WI38 (cell line): Measurements from ENCODE around the gene CIROP.

ENCODE experiments used
- H3K4me3 ChIP-seq: 2 replicates; pipeline ENCODE4 v1.5.1; 2011; ENCODE audit warnings: low read depth, mild to moderate bottlenecking, control low read depth, low read length
- CTCF ChIP-seq: IDR thresholded peaks from 2 replicates; pipeline ENCODE4 v1.5.1; 2012; ENCODE audit warnings: low read depth, mild to moderate bottlenecking, control low read depth, low read length

CIROP gene

DNA sequence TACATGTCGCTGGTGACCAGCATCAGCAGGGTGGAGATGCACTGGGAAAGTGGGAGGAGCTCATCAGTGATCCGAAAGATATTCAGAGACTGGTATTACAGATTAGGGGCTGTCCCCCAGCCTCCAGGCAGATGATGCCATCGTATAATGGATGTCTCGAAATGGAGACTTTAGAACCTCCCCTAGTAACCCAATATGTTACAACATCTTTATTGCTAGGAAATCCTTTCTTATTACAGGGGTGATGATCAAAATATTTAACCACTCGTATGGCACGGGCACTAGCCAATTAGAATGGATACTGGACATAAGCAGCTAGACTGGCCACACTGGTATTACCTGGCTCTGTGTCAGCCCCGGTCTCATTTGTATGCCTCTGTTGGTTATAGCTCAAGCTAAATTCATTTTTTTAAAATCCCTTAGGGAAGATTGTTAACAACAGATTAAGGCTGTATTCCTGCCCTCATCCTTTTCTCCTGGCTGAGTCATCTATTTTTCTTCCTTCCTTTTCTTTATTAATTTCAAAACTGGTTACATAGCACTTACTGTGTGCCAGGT is 25.0 kb upstream of the CIROP start:
- TF ChIP-seq CTCF = no peak
- H3K4me3 ChIP-seq = no peak overlapping the region

GRCh38 chr14:23128969-23129758 is 24.4 kb upstream of the CIROP start:
- no peak overlapping the region for H3K4me3 ChIP-seq
- TF ChIP-seq CTCF = no peak

GRCh38 chr14:23127861-23128260 is 23.1 kb upstream of the CIROP start:
- TF ChIP-seq CTCF = no peak
- H3K4me3 ChIP-seq = no peak overlapping the region

- no peak for TF ChIP-seq CTCF
- no peak overlapping the region for H3K4me3 ChIP-seq
Observed at GRCh38 chr14:23126548-23127278, 21.9 kb upstream of the CIROP start.

- no peak for TF ChIP-seq CTCF
Observed at GRCh38 chr14:23125933-23126524, 21.2 kb upstream of the CIROP start.

DNA sequence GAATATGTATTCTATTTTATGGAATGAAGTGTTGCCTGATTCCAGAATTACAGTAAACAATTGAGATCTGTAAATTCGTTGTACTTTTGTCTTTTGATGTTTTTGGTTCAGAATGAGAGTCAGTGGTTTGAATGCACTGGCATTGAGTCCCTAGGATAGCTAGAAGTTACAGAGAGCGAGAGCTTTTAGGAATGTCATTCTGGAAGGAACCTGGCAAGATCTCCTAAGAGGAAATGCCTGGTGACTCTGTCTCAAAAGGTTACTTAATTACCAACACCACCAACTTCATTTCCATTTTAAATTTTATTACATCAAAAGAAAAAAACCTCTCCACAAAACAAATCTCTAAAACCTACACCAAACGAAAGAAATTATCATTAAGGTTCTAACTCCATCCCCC is 20.2 kb upstream of the CIROP start:
- TF ChIP-seq CTCF = no peak
- no peak overlapping the region for H3K4me3 ChIP-seq

More at GRCh38 chr14:23125933-23126524, 21.2 kb upstream of the CIROP start:
- H3K4me3 ChIP-seq = no peak overlapping the region
